ENCODE measurements around the gene ITPK1.

Gene ITPK1

DNA sequence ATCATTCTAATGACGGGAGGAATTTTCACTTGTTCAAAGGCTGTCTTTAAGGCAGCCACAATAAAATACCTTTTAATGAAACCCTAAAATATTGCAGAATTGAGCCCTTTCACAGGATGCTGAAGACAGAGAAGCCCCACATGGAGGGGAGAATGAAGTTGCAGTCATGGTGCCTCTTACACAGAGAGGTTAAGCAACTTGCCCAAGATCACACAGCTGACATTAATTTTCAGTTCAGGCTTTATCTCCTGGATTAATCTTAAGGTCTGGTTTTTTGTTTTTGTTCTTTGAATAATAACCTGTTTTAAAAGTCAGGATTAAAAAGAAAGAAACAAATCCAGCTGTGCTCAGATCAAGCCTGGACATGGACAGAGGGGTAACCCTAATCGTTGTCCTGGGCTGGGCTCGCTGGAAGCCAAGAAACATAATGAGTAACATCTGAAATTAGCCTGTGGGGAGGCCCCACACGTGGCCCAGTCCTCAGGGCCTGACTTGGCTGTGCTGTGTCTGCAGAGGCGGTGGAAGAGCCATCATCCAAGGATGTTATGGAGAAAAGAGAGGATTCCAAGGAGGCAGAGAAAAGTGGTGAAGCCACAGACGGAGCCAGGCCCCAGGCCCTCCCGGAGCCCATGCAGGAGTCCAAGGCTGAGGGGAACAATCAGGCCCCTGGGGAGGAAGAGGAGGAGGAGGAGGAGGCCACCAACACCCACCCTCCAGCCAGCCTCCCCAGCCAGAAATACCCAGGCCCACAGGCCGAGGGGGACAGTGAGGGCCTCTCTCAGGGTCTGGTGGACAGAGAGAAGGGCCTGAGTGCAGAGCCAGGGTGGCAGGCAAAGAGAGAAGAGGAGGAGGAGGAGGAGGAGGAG lies 184.8 kb downstream of the ITPK1 start:
- DNase-seq = no peak

DNA sequence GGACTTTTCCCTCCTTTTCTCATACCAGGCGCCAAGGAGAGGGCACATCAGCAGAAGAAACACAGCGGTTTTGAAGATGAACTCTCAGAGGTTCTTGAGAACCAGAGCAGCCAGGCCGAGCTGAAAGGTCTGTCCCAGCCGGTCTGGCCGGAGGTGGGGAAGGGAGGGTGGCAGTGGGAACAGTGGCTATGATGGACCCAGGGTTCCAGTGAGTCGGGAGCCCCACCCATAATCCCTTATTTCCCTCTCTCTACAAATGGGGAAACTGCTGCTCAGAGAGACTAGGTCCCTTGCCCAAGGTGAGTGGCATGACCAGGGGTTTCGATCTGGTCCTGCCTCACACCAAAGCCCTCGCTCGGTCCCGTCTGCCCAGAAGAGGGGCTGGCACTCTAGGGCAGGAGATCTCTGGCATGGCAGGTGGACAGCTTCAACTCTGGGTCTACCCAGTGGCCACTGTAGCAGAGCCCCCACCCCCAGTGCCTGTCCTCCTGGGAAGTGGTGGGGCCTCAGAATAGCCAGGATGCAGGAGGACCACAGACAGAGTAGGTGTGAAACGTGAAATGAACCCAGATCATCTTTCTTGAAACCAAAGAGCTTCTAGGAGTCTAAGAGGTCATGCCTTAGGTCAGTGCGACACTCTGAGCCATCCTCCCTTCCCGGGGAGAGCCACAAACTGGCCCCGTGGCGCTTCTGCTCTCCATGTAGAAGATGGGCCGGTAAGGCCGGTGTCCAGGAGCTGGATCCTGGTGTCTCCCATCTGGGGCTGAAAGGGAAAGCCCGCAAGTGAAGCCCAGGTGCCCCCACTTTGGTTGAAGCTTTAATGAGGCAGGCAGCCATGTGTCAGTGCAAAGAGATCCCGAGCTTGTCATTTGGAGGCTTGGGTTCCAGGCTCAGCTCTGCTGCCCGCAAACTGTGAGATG lies 185.8 kb downstream of the ITPK1 start:
- DNase-seq = no peak

DNA sequence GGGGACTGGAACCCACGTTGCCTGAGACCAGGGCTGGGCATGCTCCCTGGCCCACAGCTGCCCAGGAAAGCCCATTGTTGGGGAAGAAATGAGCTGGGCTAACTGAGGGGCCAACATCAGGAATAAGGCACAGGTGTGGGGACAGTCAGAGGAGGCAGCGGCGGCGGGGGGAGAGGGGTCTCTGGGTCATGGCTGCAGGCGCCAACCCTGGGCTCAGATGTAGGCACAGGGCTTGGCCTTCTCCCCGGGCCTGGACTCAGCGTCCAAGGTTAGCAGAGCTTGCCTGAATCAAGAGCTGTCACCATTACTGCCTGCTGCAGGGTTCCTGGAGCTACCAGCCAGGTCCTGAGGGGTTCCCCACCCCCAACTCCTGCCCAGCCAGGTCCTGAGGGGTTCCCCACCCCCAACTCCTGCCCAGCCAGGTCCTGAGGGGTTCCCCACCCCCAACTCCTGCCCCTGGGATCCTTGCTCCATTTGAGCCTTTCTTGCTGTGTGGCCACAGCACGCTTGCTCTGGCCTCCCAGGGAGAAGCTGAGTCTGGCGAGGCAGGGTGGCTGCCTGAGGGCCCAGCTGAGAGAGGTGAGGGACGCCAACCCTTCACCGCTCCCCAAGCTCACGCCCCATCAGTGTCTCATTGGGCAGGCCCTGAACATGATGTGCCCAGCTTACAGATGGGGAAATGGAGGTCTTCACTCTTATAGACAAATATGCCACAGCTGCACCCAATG lies 186.6 kb downstream of the ITPK1 start:
- no peak for DNase-seq

DNA sequence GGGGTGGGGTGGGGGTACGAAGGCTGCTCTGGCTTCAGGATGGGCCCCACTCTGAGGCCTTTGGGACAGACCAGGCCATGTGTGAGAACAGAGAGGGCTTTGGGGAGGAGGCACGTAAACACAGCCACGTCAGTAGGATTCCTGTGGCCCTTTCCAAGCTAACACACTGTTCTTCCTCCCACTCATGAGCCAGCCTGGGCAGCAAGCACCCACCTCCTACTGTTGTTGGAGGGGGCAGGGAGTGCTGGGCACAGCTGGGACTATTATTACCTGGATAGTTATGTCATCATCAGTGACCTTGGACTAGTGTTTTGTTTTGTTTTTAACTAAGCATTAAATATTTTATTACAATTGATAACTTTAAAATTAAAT lies 187.5 kb downstream of the ITPK1 start:
- no peak for DNase-seq

DNA sequence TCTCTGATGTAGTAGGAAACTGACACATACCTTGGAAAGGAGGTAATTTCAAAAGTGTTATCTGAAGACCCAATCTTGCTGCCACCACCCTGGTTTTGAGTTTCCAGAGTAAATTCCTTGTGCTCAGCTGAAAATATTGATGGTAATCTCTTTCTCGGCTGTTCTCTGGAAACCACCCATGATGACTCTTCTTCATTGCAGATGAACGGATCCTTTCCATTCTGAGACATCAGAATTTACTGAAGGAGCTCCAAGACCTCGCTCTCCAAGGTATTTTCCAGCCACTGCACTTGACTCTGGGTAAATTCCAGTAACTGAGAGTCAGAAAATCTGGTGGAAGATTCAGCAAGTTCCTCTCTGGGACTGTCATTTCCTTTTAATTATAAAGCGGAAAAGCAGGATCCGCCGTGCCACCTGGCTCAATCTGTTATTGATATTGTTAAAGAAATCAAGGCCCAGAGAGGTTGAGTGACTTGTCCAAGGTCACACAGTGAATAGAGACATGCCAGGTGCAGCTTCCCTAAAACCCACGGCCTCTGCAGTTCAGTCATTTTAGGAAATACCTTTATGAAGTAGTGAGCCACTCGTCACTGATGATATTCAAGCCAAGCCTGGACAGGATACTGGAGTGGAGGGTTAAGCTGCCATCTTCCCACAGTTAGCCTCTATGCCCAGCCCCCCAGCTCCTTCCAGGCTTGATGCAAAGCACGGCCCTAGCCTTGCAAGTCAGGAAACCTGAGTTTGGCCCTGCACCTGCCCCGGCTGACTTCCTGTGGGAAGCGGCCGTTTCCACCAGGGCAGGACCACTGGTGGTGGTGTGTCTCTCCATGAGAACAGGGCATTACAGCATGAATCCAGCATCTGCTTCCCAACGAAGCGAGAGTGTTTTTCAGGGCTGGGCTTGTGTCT lies 188.1 kb downstream of the ITPK1 start:
- no peak for DNase-seq

DNA sequence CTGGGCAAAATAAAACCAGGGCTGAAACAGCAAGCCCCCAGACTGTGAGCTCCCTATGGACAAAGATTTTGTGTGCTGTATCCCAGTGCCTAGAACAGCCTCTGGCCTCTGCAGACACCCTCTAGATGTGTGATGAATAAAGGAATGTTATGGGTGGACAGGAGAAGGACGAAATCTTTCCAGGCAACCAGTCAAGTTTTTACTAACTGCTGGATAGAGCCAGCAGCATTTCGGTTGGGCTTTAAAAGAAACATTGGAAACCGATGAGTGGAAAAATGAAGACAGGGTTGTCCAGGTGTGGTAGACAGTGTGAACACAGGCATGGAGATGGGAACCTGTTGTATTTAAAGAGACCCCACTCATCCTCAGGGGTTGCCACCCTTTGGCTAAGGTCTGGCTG lies 188.8 kb downstream of the ITPK1 start:
- no peak for DNase-seq

DNA sequence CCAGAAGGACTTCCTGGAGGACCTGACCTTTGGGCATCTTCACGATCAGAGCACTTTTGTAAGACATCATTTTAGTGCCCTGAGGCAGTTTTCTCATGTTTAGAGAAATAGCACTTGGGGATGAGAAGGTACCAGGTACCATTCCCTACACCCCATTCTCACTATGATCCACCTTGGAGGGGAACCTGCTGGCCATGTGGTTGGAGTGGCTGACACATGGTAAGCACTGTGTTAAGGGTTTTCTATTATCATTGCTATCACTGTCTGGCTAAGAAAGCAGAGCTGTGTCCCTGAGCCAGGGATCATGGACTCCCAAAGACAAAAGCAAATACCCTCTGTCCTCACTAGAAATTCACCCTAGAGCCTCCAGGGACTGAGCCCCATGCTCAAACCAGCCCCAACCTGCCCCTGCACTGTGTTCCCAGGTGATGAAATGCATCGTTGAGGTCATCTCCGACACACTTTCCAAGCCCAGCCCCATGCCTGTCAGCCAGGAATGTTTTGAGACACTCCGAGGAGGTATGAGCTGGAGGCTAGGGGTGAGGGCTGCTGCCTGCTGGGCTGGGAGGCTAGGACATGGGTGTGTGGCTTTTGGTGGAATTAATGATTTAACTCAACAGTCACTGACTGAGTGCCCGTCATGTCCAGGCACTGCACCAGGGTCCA lies 189.4 kb downstream of the ITPK1 start:
- no peak for DNase-seq

DNA sequence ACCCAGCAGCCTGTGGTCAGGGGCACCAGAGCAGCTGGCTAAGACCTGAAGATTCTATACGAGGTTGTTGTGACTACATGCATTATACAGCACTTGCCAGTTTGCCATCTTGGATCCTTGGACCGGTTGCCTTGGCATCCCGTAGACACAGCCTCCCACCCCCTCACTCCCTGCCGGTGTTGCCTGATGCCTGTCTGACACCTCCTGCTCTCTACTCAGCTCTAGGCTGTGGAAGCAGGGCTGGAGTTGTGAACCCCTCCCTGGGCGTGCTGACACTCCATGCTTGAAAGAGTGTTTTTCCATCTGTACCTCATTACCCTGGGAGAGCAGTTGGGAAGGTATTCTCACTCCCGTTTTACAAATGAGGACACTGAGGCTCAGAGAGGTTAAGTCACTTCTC lies 190.3 kb downstream of the ITPK1 start:
- DNase-seq = no peak

DNA sequence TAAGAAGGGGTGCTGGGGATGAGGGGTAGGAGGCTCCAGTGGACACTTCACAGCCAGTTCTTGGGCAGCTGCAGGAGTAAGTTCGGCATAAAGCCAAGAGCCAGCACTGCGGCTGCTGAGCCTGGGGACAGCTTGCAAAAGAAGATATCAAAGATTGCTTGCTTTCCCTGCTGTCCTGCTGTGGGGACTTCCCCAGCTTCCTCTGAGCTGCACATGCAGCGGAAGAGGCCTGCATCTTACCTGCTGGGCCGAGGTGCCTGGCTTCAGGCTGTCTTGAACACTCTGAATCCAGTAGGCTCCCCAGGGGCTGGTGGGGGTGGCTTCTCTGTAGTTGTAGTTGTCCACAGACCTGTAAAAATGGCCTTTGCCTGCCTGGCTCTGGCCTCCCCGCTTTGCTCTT lies 191.5 kb downstream of the ITPK1 start:
- DNase-seq = no peak

DNA sequence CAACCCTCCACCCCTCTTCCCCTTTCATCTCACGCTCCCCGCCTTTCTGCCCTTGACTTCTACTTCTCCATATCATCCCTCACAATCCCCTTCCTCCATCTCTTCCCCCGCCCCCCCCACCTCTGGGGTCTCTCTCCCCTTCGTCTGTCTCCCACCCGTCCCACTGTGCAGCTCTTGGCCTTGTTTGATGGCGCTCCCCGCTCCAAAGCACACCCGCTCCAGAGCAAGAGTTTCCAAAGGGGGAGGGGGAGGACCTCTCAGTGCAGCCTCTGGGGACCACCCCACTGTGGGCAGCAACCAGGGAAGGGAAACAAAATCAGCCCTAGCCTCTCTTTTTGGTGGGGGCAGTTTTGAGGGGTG lies 192.0 kb downstream of the ITPK1 start:
- DNase-seq = no peak

DNA sequence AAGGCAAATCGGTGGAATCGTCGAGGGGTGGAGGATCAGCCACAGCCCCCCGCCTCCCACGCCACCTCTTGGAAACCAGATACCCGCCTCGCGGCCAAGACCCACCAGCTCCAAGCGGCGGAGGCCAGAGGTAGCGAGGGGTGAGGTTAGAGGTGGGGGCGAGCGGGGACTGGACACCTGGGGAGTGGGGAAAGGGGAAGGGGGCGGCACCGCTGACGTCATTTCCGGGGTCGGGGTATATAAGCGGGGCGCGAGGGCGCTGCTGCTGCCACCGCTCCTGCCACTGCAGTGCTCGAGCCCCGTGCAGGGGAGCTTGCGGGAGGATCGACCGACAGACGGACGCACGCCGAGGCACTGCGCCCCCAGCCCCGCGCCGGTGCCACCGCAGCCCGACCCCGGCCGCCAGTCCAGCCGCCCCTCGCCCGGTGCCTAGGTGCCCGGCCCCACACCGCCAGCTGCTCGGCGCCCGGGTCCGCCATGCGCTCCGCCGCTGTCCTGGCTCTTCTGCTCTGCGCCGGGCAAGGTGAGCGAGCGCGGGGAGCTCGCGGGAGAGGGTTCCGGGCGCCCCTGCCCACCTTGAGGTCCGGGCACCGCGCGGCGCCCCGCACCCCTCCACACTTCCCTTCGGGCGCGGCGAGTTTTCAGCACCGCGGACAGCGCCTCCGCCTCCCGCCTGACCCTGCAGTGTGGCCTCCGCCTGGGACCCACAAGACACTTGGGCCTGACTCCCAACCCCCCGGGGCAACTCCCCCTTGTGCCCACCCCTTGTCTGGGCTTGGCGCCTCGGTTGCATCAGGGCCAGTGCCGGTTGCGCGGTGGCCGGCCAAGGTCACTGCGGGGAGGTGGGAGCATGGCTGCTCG lies 192.6 kb downstream of the ITPK1 start, which contains the start of gene CHGA:
Gene CHGA (plus strand): TSS at position 268 of the 861 bp plus-strand sequence. CDS start 210 bp downstream, at position 478.
- no peak for DNase-seq

DNA sequence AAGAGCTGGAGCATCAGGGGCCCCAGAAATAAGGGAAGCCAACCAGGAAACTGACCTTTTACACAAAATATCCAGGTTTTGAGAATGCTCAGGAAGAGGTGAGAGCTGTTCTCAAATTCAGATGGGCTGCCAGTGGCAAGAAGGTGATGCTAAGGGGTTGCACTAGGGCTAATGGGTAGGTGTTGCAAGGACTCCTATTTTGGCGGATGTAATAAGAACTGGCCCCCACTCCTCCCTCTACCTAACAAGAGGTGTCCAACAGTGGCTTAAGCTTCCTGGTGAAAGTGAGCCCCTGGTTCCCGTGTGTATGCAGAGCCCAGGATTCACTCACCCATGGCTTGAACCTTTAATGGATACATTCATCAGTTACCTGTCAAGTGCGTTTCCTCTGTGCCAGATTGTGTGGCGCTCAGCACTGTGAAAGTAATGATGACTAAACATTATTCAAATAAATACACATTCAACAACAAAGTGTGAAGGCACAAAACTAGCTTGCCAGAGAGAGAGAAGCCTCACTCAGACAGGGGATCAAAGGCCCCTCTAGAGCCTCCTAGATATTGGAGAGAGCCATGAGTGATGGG lies 193.5 kb downstream of the ITPK1 start:
- DNase-seq = no peak

DNA sequence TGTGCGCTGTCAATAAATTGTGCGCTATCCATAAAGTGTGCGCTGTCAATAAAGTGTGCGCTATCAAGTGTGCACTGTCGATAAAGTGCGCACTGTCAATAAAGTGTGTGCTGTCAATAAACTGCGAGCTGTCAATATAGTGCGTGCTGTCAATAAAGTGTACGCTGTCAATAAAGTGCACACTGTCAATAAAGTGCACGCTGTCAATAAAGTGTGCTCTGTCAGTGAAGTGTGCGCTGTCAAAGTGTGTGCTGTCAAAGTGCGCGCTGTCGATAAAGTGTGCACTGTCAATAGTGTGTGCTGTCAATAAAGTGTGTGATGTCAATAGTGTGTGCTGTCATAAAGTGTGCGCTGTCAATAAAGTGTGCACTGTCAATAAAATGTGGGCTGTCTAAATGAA lies 195.7 kb downstream of the ITPK1 start:
- no peak for DNase-seq

DNA sequence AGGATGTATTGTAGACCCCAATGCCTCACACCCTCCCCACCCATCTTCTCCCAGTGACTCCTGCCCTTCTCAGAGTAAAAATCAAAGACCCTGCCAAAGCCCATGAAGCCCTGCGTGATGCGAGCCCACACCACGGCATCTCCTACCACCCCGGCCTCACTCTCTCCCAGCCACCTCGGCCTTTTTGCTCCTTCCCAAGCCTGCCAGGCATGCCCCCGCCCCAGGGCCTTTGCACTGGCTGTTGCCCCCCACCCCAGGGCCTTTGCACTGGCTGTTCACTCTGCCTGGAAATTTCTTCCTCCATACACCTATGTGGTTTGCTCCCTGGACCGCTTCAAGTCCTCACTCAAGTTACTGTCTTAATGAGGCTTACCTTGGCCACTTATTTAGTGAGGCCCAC lies 197.8 kb downstream of the ITPK1 start:
- DNase-seq = no peak

DNA sequence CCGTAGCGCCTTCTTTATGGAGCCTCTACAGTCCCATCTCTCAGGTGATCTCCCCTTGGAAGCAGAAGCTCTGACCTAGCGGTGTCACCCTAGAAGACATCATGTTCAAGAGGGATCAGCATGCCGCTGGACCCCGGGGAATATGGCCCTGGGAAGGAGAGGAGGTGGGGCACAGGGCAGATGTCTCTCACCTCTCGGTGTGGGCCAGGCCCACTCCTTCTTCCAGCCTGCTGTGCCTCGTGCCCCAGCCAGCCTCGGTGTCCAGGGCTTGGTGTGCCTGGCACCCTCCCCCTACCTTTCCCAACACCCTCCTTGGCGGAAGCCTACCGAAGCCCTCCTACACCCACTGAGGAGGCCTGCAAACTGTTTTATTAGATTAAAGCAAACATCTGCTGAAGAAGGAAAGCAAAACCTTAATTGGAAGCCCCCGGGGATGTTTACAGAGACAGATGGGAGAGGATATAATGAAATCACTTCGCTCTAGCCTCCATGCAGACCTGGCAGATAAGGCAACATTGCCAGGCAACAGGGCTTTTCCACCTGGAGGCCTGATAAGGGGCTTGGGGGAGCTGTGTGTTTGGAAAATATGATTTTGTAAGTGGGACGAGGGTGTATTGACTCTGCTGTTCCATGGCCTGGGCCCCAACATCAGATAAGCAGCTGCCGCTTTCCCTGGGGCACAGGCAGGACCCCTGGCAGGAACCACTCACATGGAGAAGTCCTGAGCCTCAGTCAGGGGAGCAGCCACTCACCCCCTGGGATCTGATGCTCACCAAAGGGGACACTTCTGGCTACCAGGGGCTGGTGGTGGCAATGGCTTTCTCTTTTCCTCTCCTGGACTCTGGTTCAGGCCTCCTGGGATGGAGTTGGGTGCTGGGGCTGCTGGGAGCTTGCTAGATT lies 198.4 kb downstream of the ITPK1 start:
- no peak for DNase-seq

DNA sequence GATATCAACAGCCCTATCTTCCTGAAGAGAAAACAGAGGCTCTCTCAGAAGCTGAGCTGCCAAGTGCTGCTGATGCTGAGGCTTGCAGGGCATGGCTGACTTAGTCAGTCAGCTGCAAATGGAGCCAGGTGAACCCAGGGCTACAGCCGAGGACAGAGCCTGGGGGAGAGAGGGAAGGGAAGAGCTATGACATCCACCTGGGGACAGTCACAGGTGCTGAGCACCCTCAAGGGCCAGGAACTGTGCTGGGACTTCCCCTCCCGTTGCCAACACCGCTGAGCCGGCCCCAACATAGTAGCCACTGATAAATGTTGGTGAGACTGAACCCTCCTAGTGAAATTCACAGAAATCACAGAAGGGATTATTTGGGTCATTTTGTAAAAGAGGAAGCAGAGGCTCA lies 199.5 kb downstream of the ITPK1 start:
- no peak for DNase-seq

DNA sequence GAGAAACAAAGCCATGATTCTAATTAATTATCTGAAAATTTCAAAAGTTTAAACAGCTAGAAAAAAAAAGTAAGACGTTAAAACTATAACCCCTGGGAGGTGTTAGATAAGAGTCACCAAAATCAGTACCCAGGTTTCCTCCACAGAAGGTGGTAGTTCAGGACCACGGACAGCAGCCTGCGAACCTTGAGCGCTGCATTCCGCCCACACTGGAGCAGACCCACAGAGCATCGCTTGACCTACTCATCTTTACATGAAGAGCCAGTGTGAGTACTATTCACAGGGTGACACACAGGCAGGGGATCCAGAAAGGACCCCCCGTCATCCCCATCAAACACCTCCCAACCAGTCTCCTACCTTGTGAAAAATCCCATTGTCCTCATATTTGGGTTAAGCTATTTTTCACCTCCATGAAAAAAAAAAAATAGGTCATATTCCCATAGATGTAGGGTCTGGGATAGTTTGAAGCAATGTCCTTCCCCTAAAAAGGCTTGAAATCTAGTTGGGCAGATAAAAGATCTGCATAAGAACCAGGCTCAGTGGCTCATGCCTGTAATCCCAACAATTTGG lies 201.6 kb downstream of the ITPK1 start:
- DNase-seq = no peak

DNA sequence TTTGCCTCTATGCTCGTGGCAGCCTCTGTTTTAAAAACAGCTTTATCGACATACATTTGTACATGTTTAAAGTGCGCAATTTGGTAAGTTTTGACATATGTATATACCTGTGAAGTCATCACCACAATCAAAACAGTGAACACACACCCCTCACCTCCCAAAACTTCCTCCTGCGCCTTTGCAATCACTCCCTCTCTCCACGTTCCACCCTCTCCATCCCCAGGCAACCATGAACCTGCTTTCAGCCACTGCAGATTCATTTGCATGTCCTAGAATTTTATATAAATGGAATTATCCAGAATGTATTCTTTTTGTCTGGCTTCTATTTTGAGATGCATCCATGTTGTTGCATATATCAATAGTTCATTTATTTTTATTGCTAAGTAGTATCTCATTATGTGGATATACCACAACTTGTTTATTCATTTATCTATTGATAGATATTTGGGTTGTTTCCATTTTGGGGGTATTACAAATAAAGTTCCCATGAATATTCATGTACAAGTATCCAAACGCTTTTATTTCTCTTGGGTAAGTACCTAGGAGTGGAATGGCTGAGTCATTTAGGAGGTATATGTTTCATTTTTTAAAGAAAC lies 208.3 kb downstream of the ITPK1 start:
- DNase-seq = no peak
